Esophagus muscularis mucosa (tissue), 4 donors: ENCODE results near the gene CYP8B1. TPM values are rescaled to one million over a fixed set of nuclear protein-coding genes. Genes with fewer than 3 reads are reported as not detected.

Experiments used
- DNase-seq: peaks from one replicate; pipeline ENCODE4 v3.0.0-alpha.2; 2017; ENCODE audit errors: extremely low spot score
- H3K27ac ChIP-seq, 4 donors: fragments of 200-600 bp; sonication (generic); replicated peaks in 1 of 4; 1 replicate in 3 of 4; 2 replicates in 1 of 4; pipeline ENCODE4 v1.5.1; 2016 to 2019; ENCODE audit warnings: mild to moderate bottlenecking in 1 of 4
- H3K27me3 ChIP-seq, 4 donors: fragments of 200-600 bp; sonication (generic); one replicate each; pipeline versions ENCODE4 v1.5.1 to v1.6.0; 2016 to 2019
- H3K36me3 ChIP-seq, 4 donors: fragments of 200-600 bp; sonication (generic); one replicate each; pipeline ENCODE4 v1.5.1; 2016 to 2019
- H3K4me1 ChIP-seq, 4 donors: fragments of 200-600 bp; sonication (generic); one replicate each; pipeline ENCODE4 v1.5.1; 2016 to 2019
- H3K4me3 ChIP-seq, 4 donors: fragments of 200-600 bp; sonication (generic); 1 replicate in 2 of 4; 2 replicates in 2 of 4; pipeline ENCODE4 v1.5.1; 2016 to 2019; ENCODE audit warnings: mild to moderate bottlenecking in 4 of 4, moderate library complexity in 1 of 4
- H3K9me3 ChIP-seq, 4 donors: fragments of 200-600 bp; sonication (generic); 1 replicate in 3 of 4; 2 replicates in 1 of 4; pipeline ENCODE4 v1.5.1; 2016 to 2019
- CTCF ChIP-seq, 3 experiments: fragments of 200-600 bp in 2 of 3; fragments of 450-650 bp in 1 of 3; sonication (generic) in 2 of 3; IDR thresholded peaks; one replicate each; pipeline ENCODE4 v1.5.1; 2017 to 2019; ENCODE audit warnings: antibody characterized with exemption in 3 of 3, mild to moderate bottlenecking in 2 of 3, moderate library complexity in 1 of 3
- EP300 ChIP-seq: sonication (generic); formaldehyde crosslinking; IDR thresholded peaks from one replicate; pipeline ENCODE4 v1.6.1; 2017; ENCODE audit warnings: antibody characterized with exemption
- POLR2A ChIP-seq: fragments of 450-650 bp; IDR thresholded peaks from one replicate; pipeline ENCODE4 v1.6.1; 2017; ENCODE audit warnings: antibody characterized with exemption, moderate library complexity, mild to moderate bottlenecking, low read depth
- POLR2AphosphoS5 ChIP-seq, 2 donors: sonication (generic); formaldehyde crosslinking; IDR thresholded peaks; one replicate each; pipeline ENCODE4 v1.6.1; 2017; ENCODE audit warnings: antibody characterized with exemption in 2 of 2
- WGBS: methylation state at CpG from one replicate; pipeline ENCODE4 v1.1.5; 2018; 5-methylcytosine and 5-hydroxymethylcytosine counted together
- intact Hi-C: fragments of 100-400 bp; cut with DNase I; formaldehyde crosslinking; loops from one replicate; pipeline ENCODE4 v1.15.1; 2023
- total RNA-seq, 4 donors: library from RNA; depleted of rRNA; stranded (reverse); fragments of >200 nt; gene quantifications; one replicate each; pipeline versions ENCODE4 v1.1.0 to v1.2.1, GENCODE V29; 2016

The CYP8B1 gene
- total RNA-seq, 4 donors from 2014 or later: not detected

- Histone ChIP-seq H3K27me3 (no peaks in the 10 kb centered on the region), H3K27ac (no peak overlapping the region), H3K36me3 (no peaks in the 10 kb centered on the region), H3K4me3 (no peak overlapping the region), H3K4me1 (peaks cover 7 to 12% (median 12%) of the 10 kb centered on the region in 4 donors), H3K9me3 (no peaks in the 10 kb centered on the region)
- no peak for DNase-seq
- WGBS: 89% methylated on average over 2 of the region's 2 CpGs
- no peak for TF ChIP-seq POLR2A
- TF ChIP-seq CTCF (IDR thresholded peaks at IDR 0.05): no peak
- no peak for TF ChIP-seq EP300
- TF ChIP-seq POLR2AphosphoS5 (IDR thresholded peaks at IDR 0.05): no peak
- intact Hi-C loops: no loop called here
Observed at GRCh38 chr3:42877881-42878280, 2.2 kb upstream of the CYP8B1 start.

- Histone ChIP-seq H3K4me3 (no peak overlapping the region), H3K27ac (no peak overlapping the region), H3K4me1 (peaks cover 8 to 12% (median 12%) of the 10 kb centered on the region in 4 donors), H3K9me3 (no peaks in the 10 kb centered on the region), H3K36me3 (no peaks in the 10 kb centered on the region), H3K27me3 (no peaks in the 10 kb centered on the region)
- no peak for DNase-seq
- intact Hi-C loops: no loop called here
- no peak for TF ChIP-seq EP300
- no peak for TF ChIP-seq CTCF (IDR thresholded peaks at IDR 0.05)
- no peak for TF ChIP-seq POLR2A
- TF ChIP-seq POLR2AphosphoS5 (IDR thresholded peaks at IDR 0.05): no peak
- WGBS: 88% methylated on average over 7 of the region's 7 CpGs
Observed at GRCh38 chr3:42876940-42877720, 1.5 kb upstream of the CYP8B1 start.

- Histone ChIP-seq H3K27me3 (no peaks in the 10 kb centered on the region), H3K9me3 (no peaks in the 10 kb centered on the region), H3K27ac (no peak overlapping the region), H3K4me1 (peaks cover 10 to 15% (median 10%) of the 10 kb centered on the region in 4 donors), H3K36me3 (no peaks in the 10 kb centered on the region), H3K4me3 (no peak overlapping the region)
- no peak for TF ChIP-seq EP300
- no peak for TF ChIP-seq POLR2A
- TF ChIP-seq POLR2AphosphoS5 (IDR thresholded peaks at IDR 0.05): no peak
- no peak for TF ChIP-seq CTCF (IDR thresholded peaks at IDR 0.05)
- 48% methylated on average over 1 of the region's 1 CpG for WGBS
- DNase-seq: no peak
- intact Hi-C loops: no loop called here
Observed at GRCh38 chr3:42876401-42876800, 722 bp upstream of the CYP8B1 start.

GRCh38 chr3:42874749-42875148 lies 930 bp downstream of the CYP8B1 start:
- no peak for TF ChIP-seq POLR2AphosphoS5 (IDR thresholded peaks at IDR 0.05)
- TF ChIP-seq EP300: no peak
- no peak for TF ChIP-seq POLR2A
- no peak for TF ChIP-seq CTCF (IDR thresholded peaks at IDR 0.05)
- Histone ChIP-seq H3K4me1 (peaks cover 0 to 10% (median 2%) of the 10 kb centered on the region in 4 donors), H3K27ac (no peak overlapping the region), H3K9me3 (no peaks in the 10 kb centered on the region), H3K36me3 (no peaks in the 10 kb centered on the region), H3K27me3 (no peaks in the 10 kb centered on the region), H3K4me3 (no peak overlapping the region)
- intact Hi-C loops: no loop called here
- 96% methylated on average over 4 of the region's 10 CpGs for WGBS
- DNase-seq: no peak
